ENCODE measurements around the gene TOMM7. TPM values are rescaled to one million over a fixed set of nuclear protein-coding genes. Genes with fewer than 3 reads are reported as not detected.
A peak's percentile ranks its signal among the peaks of the same experiment; 100 is the strongest.

Gene TOMM7
- 89.6 and 272 TPM in 2 replicates for total RNA-seq
- 1,878 TPM for polyA plus RNA-seq (2012)

DNA sequence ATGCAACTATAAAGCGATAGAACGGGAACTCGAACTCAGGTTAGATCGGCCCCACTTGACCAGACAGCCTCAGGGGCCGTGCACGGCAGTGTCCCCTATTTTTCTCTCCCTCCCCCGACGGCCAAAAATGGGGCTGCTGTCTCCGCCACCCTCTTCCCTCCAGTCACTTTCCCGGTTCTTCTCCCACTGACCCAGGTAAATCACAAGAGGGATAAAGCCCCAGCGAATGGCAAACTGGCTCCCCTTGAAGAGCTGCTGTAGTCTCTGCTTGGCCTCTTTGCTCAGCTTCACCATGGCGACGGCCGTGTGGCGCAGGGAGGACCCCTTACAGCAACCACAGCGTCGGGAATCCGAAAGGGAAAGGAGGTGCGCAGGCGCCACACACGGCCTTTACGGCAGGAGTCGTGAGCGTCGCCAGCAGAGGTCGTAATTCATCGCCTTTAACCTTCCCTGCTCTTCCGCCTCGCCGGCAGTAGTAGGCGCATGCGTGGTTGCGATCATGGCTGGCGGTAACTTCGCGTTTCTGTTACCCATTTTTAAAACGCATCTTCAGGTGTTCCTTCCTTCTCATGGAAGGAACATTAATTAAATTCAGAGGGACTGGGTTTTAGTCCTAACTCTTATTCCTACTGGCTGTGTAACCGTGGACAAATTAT, at the start of gene TOMM7:
TOMM7 (minus strand) TSS at position 364 of the 656 bp plus-strand sequence; CDS start at position 294, 70 bp downstream.
- peak; percentile 99 for DNase-seq (ENCODE audit: low read depth)

GRCh38 chr7:22872096-22872807, 49.6 kb upstream of the TOMM7 start:
- DNase-seq (ENCODE audit: low read depth): no peak

- DNase-seq (ENCODE audit: low read depth): no peak
Observed at GRCh38 chr7:22871661-22872060, 49.0 kb upstream of the TOMM7 start.

- DNase-seq (ENCODE audit: low read depth): no peak
Observed at GRCh38 chr7:22868509-22868908, 45.9 kb upstream of the TOMM7 start.

DNA sequence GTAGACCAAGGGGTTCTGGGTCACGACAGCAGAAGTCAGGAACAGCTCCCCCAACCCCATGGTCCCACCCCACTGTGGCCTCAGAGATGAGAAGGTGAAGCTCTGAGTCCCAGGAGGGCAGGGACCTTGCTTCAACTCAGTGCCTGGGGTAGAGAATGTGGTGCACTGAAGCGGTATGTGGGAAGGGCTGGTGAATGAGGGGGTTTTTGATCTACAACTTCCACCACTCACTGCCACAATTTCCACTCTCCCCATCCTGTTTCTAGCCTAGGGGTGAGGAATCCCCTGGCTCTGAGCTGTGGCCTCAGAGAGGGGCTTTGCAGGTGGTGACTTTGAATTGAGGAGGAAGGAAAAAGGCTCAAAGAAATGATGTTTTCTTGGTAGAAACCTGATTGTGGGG, 44.9 kb upstream of the TOMM7 start:
- no peak for DNase-seq (ENCODE audit: low read depth)

- peak; percentile 66 for DNase-seq (ENCODE audit: low read depth)
Observed at GRCh38 chr7:22867003-22867402, 44.4 kb upstream of the TOMM7 start.

DNA sequence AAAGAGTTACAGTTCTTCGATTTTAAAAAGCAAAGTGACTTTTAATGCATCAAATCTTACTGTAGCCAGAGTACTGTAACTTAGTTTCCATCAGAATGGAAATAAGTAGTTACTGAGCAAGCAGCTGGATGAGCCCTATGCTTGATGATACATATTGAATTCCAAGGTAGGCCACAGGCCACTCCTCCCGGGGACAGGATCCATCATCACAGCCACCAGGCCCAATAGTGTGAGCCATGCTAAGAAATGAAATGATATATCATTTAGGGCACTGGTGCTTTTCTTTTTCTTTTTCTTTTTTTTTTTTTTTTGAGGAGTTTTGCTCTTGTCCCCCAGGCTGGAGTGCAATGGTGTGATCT, 42.9 kb upstream of the TOMM7 start:
- DNase-seq (ENCODE audit: low read depth): peak; percentile 38

DNA sequence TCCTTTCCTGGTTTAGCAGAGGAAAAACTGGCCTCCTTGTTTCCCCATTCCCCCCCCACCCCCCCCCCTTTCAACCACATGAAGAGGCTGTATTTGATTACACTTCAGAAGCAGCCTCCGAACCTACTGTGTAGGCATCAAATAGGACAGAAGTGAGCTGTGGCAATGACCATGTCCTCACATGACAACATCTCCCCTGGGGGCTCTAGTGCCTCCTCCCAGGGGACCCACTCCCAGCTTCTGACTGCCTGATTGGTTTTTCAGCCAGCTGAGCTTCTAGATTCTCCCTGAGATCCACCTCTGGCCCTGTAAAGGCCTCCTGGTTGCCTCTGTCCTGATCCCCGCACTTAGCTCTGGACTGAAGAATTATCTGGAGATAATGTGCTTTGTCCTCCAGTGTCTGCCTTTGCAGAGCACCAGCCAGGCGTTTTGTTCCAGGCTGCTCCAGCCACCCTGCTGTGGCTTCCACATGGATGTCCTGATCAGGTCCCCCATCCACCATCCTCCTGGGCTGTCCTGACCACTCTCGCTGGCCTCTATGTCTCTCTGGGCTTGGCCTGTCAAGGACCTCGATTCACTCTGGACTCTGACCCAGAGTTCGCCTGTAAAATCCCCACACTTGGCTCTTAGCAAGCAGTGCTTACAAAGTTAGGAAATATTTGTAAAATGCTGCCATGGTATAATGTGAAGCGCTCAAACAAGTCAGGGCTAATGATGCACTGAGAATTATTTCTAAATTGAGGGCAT, 42.4 kb upstream of the TOMM7 start:
- DNase-seq (ENCODE audit: low read depth): peak; percentile 26

DNA sequence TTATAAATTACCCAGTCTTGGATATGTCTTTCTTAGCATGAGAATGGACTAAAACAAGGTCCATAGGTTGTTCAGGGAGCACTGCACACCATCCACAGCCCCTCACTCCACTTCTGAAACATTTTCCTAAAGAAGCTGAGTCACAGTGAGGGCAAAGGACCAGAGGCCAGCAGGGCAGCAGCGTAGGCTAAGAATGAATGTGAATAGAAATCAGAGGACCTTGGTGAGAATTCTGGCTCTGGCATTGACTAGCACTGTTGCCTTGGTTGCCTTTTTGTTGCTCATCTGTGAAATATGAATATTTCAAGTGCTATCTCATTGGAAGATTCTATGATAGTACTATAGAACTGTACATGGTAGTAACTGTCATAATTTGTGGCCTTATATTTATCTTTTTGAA, 41.7 kb upstream of the TOMM7 start:
- no peak for DNase-seq (ENCODE audit: low read depth)

- DNase-seq (ENCODE audit: low read depth): no peak
Observed at GRCh38 chr7:22863156-22863899, 40.7 kb upstream of the TOMM7 start.

GRCh38 chr7:22861576-22861975, 38.9 kb upstream of the TOMM7 start:
- peak; percentile 61 for DNase-seq (ENCODE audit: low read depth)

DNA sequence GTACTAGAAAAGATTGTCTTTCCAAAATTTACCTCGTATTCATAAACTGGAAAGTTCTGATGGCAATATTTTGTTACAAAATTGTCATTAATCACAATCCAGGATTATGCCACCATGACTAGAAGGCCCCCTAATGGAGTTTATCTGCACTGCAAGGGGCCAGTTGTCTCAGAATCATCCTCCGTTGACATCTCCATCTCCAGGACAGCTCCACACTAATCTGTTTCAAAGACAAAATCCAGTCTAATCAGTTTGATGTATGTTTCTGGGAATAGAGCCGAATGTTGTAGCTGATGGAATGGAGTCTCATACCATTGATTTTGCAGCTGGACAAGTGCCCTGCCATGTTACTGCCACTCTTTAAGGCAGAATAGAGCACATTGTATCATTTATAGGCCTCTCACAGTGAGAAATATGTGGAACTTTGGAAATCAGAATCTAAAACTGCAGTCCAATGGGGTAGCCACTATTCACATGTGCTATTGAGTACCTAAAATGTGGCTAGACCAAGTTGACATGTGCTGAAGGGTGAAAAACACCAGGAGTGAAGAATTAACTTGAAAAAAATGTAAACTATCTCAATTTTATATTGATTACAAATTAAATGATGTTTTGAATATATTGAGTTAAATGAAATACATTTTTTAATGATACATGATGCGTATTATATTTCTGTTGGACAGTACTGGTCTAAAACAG, 38.3 kb upstream of the TOMM7 start:
- peak; percentile 51 for DNase-seq (ENCODE audit: low read depth)

GRCh38 chr7:22860337-22860736, 37.7 kb upstream of the TOMM7 start:
- no peak for DNase-seq (ENCODE audit: low read depth)

GRCh38 chr7:22859641-22860290, 37.1 kb upstream of the TOMM7 start:
- DNase-seq (ENCODE audit: low read depth): peak; percentile 28

DNA sequence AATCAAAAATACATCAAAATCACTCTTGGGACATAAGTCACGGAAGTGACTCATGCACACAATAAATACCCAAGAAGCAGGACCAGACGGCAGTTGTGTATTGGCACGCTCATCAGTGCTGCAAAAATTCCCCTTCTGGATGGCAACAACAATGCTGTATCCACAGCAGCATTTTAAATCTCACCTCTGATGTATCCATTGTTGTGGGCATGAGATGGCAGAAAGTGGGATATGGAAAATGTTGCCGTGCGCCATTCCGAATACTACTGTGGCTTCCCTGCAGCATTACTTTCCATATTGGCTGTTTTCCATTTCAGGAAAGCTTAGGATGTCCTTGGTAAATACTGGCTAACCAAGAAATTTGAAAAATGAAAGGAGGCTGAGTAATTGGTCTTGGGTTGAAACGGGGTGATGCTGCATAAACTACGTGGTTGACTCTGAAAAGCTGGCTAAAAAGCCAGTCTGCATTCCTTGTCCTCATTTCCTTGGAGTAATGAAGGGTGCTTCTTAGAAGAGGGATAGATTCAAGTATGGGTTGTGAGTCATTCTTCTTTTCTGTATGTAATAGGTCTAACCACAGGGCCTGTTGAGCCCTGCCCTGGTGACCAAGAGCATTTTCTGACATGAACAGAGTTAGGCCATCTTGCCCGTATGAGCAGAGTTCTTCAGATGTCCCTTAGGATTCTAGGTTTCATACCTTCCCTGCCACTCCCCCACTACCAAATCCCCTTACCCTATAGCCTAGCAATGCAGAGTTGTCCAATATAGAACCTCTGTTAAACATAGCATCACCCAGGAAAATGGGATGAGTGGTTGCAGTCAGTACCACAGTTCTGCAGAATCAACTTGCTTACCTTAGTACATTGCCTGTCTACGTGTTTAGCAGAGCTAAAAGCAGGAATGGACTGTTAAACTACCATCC, 36.3 kb upstream of the TOMM7 start:
- DNase-seq (ENCODE audit: low read depth): peak; percentile 90

- DNase-seq (ENCODE audit: low read depth): no peak
Observed at GRCh38 chr7:22858274-22858639, 35.6 kb upstream of the TOMM7 start.

DNA sequence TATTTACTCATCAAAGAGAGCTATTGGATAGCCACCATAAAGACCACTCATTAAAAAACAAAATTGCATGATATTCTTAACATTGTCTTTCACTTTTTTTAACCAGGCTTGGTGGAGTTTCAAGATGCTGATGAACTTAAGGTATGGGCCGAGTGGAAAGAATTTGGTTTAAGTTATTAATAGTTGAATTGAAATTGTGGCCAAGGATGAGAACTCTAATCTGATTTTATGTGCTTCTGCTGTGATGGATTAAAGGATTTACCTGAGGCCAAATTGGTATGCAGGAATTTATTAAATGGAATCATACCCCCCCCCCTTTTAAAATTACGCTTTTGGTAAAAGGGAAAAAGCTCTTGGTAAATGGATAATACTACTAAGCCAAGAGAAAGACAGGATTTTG, 33.8 kb upstream of the TOMM7 start:
- no peak for DNase-seq (ENCODE audit: low read depth)

- no peak for DNase-seq (ENCODE audit: low read depth)
Observed at GRCh38 chr7:22855049-22855392, 32.4 kb upstream of the TOMM7 start.
